ENCODE measurements around the gene DOCK2.
"Not testable (repeated sequence)": the region's sequence is repeated elsewhere in the genome, so short reads cannot be mapped to it uniquely, and the experiment has no call there.

The DOCK2 gene

DNA sequence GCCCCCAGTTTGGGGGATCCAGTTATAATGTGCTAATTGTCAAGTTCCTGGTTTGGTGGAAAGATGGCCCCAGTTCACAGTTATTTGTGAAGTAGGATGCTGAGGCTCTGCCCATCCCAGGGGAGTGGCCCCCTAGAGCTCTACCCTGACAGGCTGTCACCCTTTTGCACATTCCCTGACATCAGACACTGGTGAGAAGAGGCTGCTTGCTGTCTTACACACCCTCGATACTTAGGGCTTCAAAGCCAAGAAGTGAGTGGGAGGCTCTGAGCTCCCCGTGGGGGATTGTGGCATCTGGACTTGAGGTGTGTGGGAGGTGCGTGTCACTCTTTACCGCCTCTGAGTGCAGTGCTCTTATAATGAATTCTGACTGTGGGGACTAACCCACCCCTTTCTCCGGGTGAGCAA lies 168.5 kb downstream of the DOCK2 start:
- TF ChIP-seq, protein P1, sequence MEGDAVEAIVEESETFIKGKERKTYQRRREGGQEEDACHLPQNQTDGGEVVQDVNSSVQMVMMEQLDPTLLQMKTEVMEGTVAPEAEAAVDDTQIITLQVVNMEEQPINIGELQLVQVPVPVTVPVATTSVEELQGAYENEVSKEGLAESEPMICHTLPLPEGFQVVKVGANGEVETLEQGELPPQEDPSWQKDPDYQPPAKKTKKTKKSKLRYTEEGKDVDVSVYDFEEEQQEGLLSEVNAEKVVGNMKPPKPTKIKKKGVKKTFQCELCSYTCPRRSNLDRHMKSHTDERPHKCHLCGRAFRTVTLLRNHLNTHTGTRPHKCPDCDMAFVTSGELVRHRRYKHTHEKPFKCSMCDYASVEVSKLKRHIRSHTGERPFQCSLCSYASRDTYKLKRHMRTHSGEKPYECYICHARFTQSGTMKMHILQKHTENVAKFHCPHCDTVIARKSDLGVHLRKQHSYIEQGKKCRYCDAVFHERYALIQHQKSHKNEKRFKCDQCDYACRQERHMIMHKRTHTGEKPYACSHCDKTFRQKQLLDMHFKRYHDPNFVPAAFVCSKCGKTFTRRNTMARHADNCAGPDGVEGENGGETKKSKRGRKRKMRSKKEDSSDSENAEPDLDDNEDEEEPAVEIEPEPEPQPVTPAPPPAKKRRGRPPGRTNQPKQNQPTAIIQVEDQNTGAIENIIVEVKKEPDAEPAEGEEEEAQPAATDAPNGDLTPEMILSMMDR (IDR thresholded peaks at IDR 0.05), result no peak
- Histone ChIP-seq H3K27ac (no peak overlapping the region), H3K9me3 (no peaks in the 10 kb centered on the region), H3K4me3 (no peak overlapping the region), H3K27me3 (peaks cover 0 to 11% of the 10 kb centered on the region in 2 donors), H3K36me3 (no peaks in the 10 kb centered on the region), H3K4me1 (no peaks in the 10 kb centered on the region)
- no peak for DNase-seq
- intact Hi-C loops (cut with DNase I; ENCODE audit: low total_unique reads), result no loop called here

DNA sequence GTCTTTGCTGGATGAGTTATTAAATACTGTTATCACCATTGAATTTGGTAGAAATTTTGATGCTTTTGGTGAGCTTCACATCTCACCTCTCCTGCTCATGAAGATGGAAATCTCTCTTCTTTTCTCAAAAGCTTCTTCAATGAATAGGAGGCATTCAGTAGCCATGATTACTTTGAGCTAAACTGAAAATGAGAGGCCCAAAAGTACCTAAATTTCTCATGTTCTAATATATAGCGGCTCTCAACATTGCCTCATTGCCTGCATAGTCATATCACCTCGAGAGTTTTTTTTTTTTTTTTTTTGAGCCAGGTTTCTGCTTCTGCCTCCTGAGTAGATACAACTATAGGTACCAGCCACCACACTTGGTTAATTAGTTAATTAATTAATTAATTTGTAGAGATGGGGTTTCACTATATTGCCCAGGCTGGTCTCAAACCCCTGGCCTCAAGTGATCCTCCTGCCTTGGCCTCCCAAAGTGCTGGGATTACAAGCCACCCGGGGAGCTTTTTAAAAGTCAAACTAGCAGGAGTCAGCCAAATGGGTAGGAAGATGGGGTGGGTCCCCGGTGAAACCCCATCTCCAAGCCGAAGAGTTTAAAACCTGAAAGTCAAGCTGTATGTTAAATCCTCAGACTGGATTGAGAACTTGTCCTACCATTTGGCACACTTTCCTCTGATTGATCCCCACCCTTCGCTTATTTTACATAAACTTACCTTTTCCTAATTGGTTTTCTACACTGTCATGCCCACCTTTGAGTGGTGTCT lies 169.0 kb downstream of the DOCK2 start:
- Histone ChIP-seq H3K4me1 (no peaks in the 10 kb centered on the region), H3K27ac (no peak overlapping the region), H3K36me3 (no peaks in the 10 kb centered on the region), H3K9me3 (no peaks in the 10 kb centered on the region), H3K27me3 (peaks cover 0 to 11% of the 10 kb centered on the region in 2 donors), H3K4me3 (no peak overlapping the region)
- intact Hi-C loops (cut with DNase I; ENCODE audit: low total_unique reads), result no loop called here
- TF ChIP-seq, protein P1 (IDR thresholded peaks at IDR 0.05), result no peak
- DNase-seq, result no peak

DNA sequence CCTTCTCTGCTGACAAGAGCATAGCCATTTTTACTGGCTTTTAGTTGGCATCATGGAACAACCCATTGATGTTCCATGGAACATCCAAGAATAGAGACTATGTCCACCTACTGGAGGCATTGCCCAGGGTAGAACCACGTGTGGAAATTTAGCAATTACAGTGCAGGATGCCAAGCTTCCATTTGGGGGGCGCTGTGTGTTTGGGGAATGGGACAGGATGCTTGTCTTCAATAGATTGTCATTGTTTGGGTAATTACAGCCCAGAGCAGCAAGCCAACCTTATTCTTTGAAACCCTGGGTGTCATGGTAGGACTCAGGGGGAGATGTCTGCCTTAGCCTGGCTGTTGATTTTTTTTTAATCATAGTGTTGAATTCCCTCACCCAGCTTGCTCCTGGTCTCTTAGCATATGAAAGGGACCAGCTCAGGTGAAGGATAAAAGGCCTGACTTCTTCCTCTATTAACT lies 171.1 kb downstream of the DOCK2 start:
- no peak for DNase-seq
- Histone ChIP-seq H3K27me3 (peaks cover 0 to 26% of the 10 kb centered on the region in 2 donors), H3K9me3 (no peaks in the 10 kb centered on the region), H3K27ac (no peak overlapping the region), H3K4me1 (no peaks in the 10 kb centered on the region), H3K4me3 (no peak overlapping the region), H3K36me3 (no peaks in the 10 kb centered on the region)
- TF ChIP-seq, protein P1 (IDR thresholded peaks at IDR 0.05), result no peak
- intact Hi-C loops (cut with DNase I; ENCODE audit: low total_unique reads), result no loop called here

DNA sequence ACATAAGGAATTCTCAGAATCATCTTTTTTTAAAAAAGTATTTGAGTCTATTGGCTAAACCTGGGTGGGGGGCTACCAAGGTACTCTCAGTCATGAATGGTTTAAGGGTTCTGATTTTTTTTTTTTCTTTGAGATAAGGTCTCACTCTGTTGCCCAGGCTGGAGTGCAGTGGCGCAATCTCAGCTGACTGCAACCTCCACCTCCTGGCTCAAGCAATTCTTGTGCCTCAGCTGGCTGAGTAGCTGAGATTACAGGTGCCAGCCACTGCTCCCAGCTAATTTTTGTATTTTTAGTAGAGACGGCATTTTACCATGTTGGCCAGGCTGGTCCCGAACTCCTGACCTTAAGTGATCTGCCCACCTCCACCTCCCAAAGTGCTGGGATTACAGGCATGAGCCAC lies 171.8 kb downstream of the DOCK2 start:
- H3K36me3 ChIP-seq; H3K4me1 ChIP-seq; H3K9me3 ChIP-seq; H3K27ac ChIP-seq; DNase-seq; intact Hi-C loops (cut with DNase I; ENCODE audit: low total_unique reads); H3K4me3 ChIP-seq: not testable (repeated sequence)
- peaks cover 0 to 26% of the 10 kb centered on the region in 2 donors for H3K27me3 ChIP-seq

DNA sequence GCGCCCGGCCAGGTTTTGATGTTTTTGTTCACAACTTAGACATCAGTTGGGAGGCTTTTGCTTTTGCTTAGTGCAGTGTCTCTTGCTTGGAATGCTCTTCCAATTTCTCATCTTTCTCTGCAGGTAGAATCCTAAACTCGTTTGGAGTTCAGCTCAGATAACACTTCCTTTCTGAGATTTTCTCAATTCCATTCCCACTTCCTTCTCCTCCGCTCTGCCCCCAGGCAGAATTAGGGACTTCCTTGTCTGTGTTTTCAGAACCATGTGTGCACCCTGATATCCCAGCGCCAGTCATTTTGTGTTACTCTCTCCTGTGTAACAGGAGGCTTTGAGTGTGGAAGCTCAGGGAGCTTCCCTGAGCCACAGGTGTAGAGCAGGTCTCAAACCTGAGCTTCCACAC lies 172.2 kb downstream of the DOCK2 start:
- H3K4me1 ChIP-seq, result no peaks in the 10 kb centered on the region
- intact Hi-C loops (cut with DNase I; ENCODE audit: low total_unique reads), result no loop called here
- TF ChIP-seq, protein P1 (IDR thresholded peaks at IDR 0.05), result no peak
- H3K36me3 ChIP-seq, result no peaks in the 10 kb centered on the region
- no peak for DNase-seq
- no peak overlapping the region for H3K4me3 ChIP-seq
- H3K27me3 ChIP-seq, result peaks cover 0 to 26% of the 10 kb centered on the region in 2 donors
- H3K9me3 ChIP-seq, result no peaks in the 10 kb centered on the region
- no peak overlapping the region for H3K27ac ChIP-seq

DNA sequence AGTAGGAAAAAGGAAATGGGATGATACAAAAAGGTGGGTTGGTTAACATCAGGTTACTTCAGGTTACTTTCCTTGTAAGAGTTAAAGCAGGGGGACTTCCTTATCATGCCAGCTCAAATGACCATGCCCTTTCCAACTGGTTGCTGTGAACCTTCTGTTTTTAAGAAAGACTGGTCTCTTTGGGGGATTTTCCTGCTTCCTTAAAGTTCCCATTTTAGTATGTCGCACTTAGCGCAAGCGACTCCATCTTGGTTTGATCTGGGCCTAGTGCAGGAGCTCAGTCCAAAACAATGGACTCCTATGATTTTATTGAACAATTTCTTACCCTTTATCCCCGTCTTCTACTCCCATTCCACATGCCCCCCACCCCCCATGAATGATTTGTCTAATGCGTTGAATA lies 173.4 kb downstream of the DOCK2 start:
- no peaks in the 10 kb centered on the region for H3K4me1 ChIP-seq
- H3K9me3 ChIP-seq, result no peaks in the 10 kb centered on the region
- no peaks in the 10 kb centered on the region for H3K36me3 ChIP-seq
- DNase-seq, result no peak
- TF ChIP-seq, protein P1 (IDR thresholded peaks at IDR 0.05), result no peak
- H3K27ac ChIP-seq, result no peak overlapping the region
- H3K4me3 ChIP-seq, result no peak overlapping the region
- intact Hi-C loops (cut with DNase I; ENCODE audit: low total_unique reads), result no loop called here
- H3K27me3 ChIP-seq, result peaks cover 0 to 23% of the 10 kb centered on the region in 2 donors

Measured in tibial artery (tissue), 4 donors.